HG03066 (cell line): Measurements from ENCODE around the gene YY1.
"Not testable (repeated sequence)": the region's sequence is repeated elsewhere in the genome, so short reads cannot be mapped to it uniquely, and the experiment has no call there.

ENCODE experiments used
- ATAC-seq: cut with Tn5 transposase; IDR thresholded peaks from one replicate; pipeline ENCODE4 v1.9.1; 2021; ENCODE audit warnings: low read depth; ENCODE audit not compliant: unreplicated experiment

Gene YY1

GRCh38 chr14:100213587-100213955 is 25.4 kb upstream of the YY1 start:
- no peak for ATAC-seq

GRCh38 chr14:100213956-100214769 is 24.8 kb upstream of the YY1 start:
- peak; percentile 95 for ATAC-seq

- ATAC-seq, result peak; percentile 3
These were observed 24.2 kb upstream of the YY1 start for GRCh38 chr14:100214770-100215083.

GRCh38 chr14:100215330-100215885 is 23.5 kb upstream of the YY1 start:
- no peak for ATAC-seq

- no peak for ATAC-seq
These were observed 19.7 kb upstream of the YY1 start for GRCh38 chr14:100219126-100219785.

GRCh38 chr14:100221533-100222223 is 17.3 kb upstream of the YY1 start:
- peak; percentile 88 for ATAC-seq

GRCh38 chr14:100222224-100223093 is 16.5 kb upstream of the YY1 start:
- ATAC-seq, result no peak

GRCh38 chr14:100223332-100224201 is 15.4 kb upstream of the YY1 start:
- ATAC-seq, result no peak

- ATAC-seq, result no peak
These were observed 14.6 kb upstream of the YY1 start for GRCh38 chr14:100224229-100224866.

- ATAC-seq, result no peak
These were observed 13.8 kb upstream of the YY1 start for GRCh38 chr14:100225169-100225568.

GRCh38 chr14:100230361-100230760 is 8.6 kb upstream of the YY1 start:
- no peak for ATAC-seq

GRCh38 chr14:100234511-100234910 is 4.4 kb upstream of the YY1 start:
- no peak for ATAC-seq

- not testable (repeated sequence) for ATAC-seq
These were observed 2.6 kb upstream of the YY1 start for GRCh38 chr14:100236271-100236818.

GRCh38 chr14:100236881-100237280 is 2.1 kb upstream of the YY1 start:
- ATAC-seq, result no peak

GRCh38 chr14:100237735-100238418 is 1.1 kb upstream of the YY1 start:
- peak; percentile 5 for ATAC-seq

GRCh38 chr14:100239211-100239839 is 381 bp downstream of the YY1 start:
- no peak for ATAC-seq

GRCh38 chr14:100239840-100240667 is 1.1 kb downstream of the YY1 start:
- ATAC-seq, result peak; percentile 33
